ENCODE results near the gene ZDHHC19.

Gene ZDHHC19

GRCh38 chr3:196232154-196232881, 21.1 kb upstream of the ZDHHC19 start:
- Histone ChIP-seq H3K9ac (ENCODE audit: low read depth, low read length) (no peak overlapping the region), H3K9me3 (ENCODE audit: insufficient read depth, low read length, severe bottlenecking) (no peaks in the 10 kb centered on the region), H3K36me3 (ENCODE audit: insufficient read depth, low read length) (peaks cover 5% of the 10 kb centered on the region; the same call in 1 of the 2 replicates), H2AFZ (ENCODE audit: low read depth, low read length) (no peak overlapping the region), H3K4me1 (ENCODE audit: insufficient read depth, low read length) (peaks cover 12% of the 10 kb centered on the region), H3K79me2 (ENCODE audit: insufficient read depth, low read length) (no peaks in the 10 kb centered on the region), H3K4me3 (ENCODE audit: low read depth in 1 of 2, low read length in 2 of 2) (no peak overlapping the region), H4K20me1 (ENCODE audit: insufficient read depth, low read length) (no peaks in the 10 kb centered on the region), H3K27ac (ENCODE audit: low read length) (no peak overlapping the region), H3K4me2 (ENCODE audit: insufficient read depth, low read length) (no peak overlapping the region), H3K27me3 (ENCODE audit: insufficient read depth, low read length, poor library complexity) (no peaks in the 10 kb centered on the region)
- ATAC-seq (ENCODE audit: insufficient read depth, low read depth) (no peak), DNase-seq (no peak)
- TF ChIP-seq, protein P1, sequence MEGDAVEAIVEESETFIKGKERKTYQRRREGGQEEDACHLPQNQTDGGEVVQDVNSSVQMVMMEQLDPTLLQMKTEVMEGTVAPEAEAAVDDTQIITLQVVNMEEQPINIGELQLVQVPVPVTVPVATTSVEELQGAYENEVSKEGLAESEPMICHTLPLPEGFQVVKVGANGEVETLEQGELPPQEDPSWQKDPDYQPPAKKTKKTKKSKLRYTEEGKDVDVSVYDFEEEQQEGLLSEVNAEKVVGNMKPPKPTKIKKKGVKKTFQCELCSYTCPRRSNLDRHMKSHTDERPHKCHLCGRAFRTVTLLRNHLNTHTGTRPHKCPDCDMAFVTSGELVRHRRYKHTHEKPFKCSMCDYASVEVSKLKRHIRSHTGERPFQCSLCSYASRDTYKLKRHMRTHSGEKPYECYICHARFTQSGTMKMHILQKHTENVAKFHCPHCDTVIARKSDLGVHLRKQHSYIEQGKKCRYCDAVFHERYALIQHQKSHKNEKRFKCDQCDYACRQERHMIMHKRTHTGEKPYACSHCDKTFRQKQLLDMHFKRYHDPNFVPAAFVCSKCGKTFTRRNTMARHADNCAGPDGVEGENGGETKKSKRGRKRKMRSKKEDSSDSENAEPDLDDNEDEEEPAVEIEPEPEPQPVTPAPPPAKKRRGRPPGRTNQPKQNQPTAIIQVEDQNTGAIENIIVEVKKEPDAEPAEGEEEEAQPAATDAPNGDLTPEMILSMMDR (IDR thresholded peaks at IDR 0.05; ENCODE audit: borderline replicate concordance, extremely low read depth, low read length, poor library complexity, severe bottlenecking) = no peak
- no peak for TF ChIP-seq EZH2 (IDR thresholded peaks at IDR 0.05; ENCODE audit: borderline replicate concordance, low read depth, low read length, severe bottlenecking)

DNA sequence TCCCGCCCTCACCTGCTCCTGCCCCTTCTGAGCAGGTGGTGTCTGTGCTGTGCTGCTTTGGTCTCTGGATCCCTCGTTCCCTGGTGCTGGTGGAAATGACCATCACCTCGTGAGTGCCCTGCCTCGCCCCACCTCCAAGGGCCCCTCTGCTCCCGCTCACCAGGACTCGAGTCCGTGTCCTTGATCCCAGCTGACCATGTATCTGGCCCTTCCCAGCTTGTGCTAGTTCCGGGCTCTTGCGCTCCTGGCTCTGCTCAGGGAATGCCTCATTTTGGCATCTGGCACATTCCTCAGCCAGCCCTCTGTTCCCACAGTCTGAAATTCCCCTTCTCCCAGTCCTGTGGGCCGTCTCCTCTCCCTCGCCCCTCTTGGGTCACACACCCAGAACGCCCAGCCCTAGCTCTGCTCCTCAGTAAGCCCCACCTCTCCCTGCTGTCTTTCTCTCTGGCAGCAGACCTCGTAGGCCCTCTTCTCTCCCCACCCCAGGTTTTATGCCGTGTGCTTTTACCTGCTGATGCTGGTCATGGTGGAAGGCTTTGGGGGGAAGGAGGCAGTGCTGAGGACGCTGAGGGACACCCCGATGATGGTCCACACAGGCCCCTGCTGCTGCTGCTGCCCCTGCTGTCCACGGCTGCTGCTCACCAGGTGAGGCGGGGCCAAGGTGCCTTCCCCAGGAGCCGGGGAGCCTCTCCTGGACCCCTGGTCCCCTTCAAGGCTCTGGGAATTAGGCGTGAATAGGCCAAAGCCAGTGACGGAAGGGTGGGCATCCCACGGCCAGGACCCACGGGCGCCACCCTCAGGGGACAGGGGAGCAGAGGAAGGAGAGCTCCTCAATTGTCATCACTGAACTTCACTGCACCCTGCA, 16.7 kb upstream of the ZDHHC19 start:
- H3K9ac ChIP-seq (ENCODE audit: low read depth, low read length) = no peak overlapping the region
- no peak for TF ChIP-seq EZH2 (IDR thresholded peaks at IDR 0.05; ENCODE audit: borderline replicate concordance, low read depth, low read length, severe bottlenecking)
- TF ChIP-seq, protein P1 (IDR thresholded peaks at IDR 0.05; ENCODE audit: borderline replicate concordance, extremely low read depth, low read length, poor library complexity, severe bottlenecking) = no peak
- no peak for DNase-seq
- ATAC-seq (ENCODE audit: insufficient read depth, low read depth) = no peak
- no peak overlapping the region for H3K27ac ChIP-seq (ENCODE audit: low read length)
- H3K79me2 ChIP-seq (ENCODE audit: insufficient read depth, low read length) = no peaks in the 10 kb centered on the region
- no peaks in the 10 kb centered on the region for H3K27me3 ChIP-seq (ENCODE audit: insufficient read depth, low read length, poor library complexity)
- H3K9me3 ChIP-seq (ENCODE audit: insufficient read depth, low read length, severe bottlenecking) = no peaks in the 10 kb centered on the region
- H2AFZ ChIP-seq (ENCODE audit: low read depth, low read length) = no peak overlapping the region
- no peak overlapping the region for H3K4me2 ChIP-seq (ENCODE audit: insufficient read depth, low read length)
- H3K36me3 ChIP-seq (ENCODE audit: insufficient read depth, low read length) = no peaks in the 10 kb centered on the region
- no peak overlapping the region for H3K4me3 ChIP-seq (ENCODE audit: low read depth in 1 of 2, low read length in 2 of 2)
- no peaks in the 10 kb centered on the region for H3K4me1 ChIP-seq (ENCODE audit: insufficient read depth, low read length)
- no peaks in the 10 kb centered on the region for H4K20me1 ChIP-seq (ENCODE audit: insufficient read depth, low read length)

GRCh38 chr3:196227121-196227561, 15.9 kb upstream of the ZDHHC19 start:
- Histone ChIP-seq H3K9me3 (ENCODE audit: insufficient read depth, low read length, severe bottlenecking) (no peaks in the 10 kb centered on the region), H3K4me2 (ENCODE audit: insufficient read depth, low read length) (no peak overlapping the region), H3K36me3 (ENCODE audit: insufficient read depth, low read length) (no peaks in the 10 kb centered on the region), H4K20me1 (ENCODE audit: insufficient read depth, low read length) (no peaks in the 10 kb centered on the region), H3K27me3 (ENCODE audit: insufficient read depth, low read length, poor library complexity) (no peaks in the 10 kb centered on the region), H3K27ac (ENCODE audit: low read length) (no peak overlapping the region), H2AFZ (ENCODE audit: low read depth, low read length) (no peak overlapping the region), H3K4me1 (ENCODE audit: insufficient read depth, low read length) (no peaks in the 10 kb centered on the region), H3K79me2 (ENCODE audit: insufficient read depth, low read length) (no peaks in the 10 kb centered on the region), H3K9ac (ENCODE audit: low read depth, low read length) (no peak overlapping the region), H3K4me3 (ENCODE audit: low read depth in 1 of 2, low read length in 2 of 2) (no peak overlapping the region)
- no peak for DNase-seq
- ATAC-seq (ENCODE audit: insufficient read depth, low read depth) = no peak
- TF ChIP-seq EZH2 (IDR thresholded peaks at IDR 0.05; ENCODE audit: borderline replicate concordance, low read depth, low read length, severe bottlenecking) = no peak
- TF ChIP-seq, protein P1 (IDR thresholded peaks at IDR 0.05; ENCODE audit: borderline replicate concordance, extremely low read depth, low read length, poor library complexity, severe bottlenecking) = no peak

Data from DND-41 (cell line).